HG03064 (cell line): ENCODE results near the gene DPP6.

Experiments
- ATAC-seq: cut with Tn5 transposase; IDR thresholded peaks from one replicate; pipeline ENCODE4 v1.9.1; 2021; ENCODE audit warnings: low read depth; ENCODE audit not compliant: unreplicated experiment

The DPP6 gene

GRCh38 chr7:154577141-154577873 lies 525.1 kb downstream of the DPP6 start:
- ATAC-seq, result no peak

- ATAC-seq, result no peak
Measured at GRCh38 chr7:154578336-154578735, 526.1 kb downstream of the DPP6 start.

GRCh38 chr7:154579711-154580110 lies 527.5 kb downstream of the DPP6 start:
- no peak for ATAC-seq

- ATAC-seq, result no peak
Measured at GRCh38 chr7:154581251-154581890, 529.2 kb downstream of the DPP6 start.

- ATAC-seq, result no peak
Measured at GRCh38 chr7:154583454-154583853, 531.3 kb downstream of the DPP6 start.

GRCh38 chr7:154584352-154585252 lies 532.4 kb downstream of the DPP6 start:
- ATAC-seq, result no peak

GRCh38 chr7:154587792-154588191 lies 535.6 kb downstream of the DPP6 start:
- no peak for ATAC-seq

- no peak for ATAC-seq
Measured at GRCh38 chr7:154591544-154591943, 539.3 kb downstream of the DPP6 start.

GRCh38 chr7:154592388-154592787 lies 540.2 kb downstream of the DPP6 start:
- no peak for ATAC-seq

GRCh38 chr7:154598396-154598795 lies 546.2 kb downstream of the DPP6 start:
- no peak for ATAC-seq

- no peak for ATAC-seq
Measured at GRCh38 chr7:154598864-154599263, 546.7 kb downstream of the DPP6 start.

GRCh38 chr7:154610903-154611302 lies 558.7 kb downstream of the DPP6 start:
- no peak for ATAC-seq

GRCh38 chr7:154613811-154614210 lies 561.6 kb downstream of the DPP6 start:
- ATAC-seq, result no peak

- ATAC-seq, result no peak
Measured at GRCh38 chr7:154620141-154620755, 568.0 kb downstream of the DPP6 start.

GRCh38 chr7:154623399-154623798 lies 571.2 kb downstream of the DPP6 start:
- no peak for ATAC-seq

GRCh38 chr7:154627646-154628290 lies 575.6 kb downstream of the DPP6 start:
- ATAC-seq, result no peak

- ATAC-seq, result no peak
Measured at GRCh38 chr7:154628556-154628955, 576.4 kb downstream of the DPP6 start.

- ATAC-seq, result no peak
Measured at GRCh38 chr7:154631162-154631561, 579.0 kb downstream of the DPP6 start.

GRCh38 chr7:154633641-154634040 lies 581.4 kb downstream of the DPP6 start:
- ATAC-seq, result no peak

GRCh38 chr7:154638286-154638685 lies 586.1 kb downstream of the DPP6 start:
- no peak for ATAC-seq
